Retinal pigment epithelial cell (primary cell): ENCODE results near the gene USP10.

Experiments
- DNase-seq: peaks from one replicate; pipeline ENCODE4 v3.0.0-alpha.2; 2010; ENCODE audit warnings: low read depth
- H3K4me3 ChIP-seq: 2 replicates; pipeline ENCODE4 v1.5.1; 2011; ENCODE audit warnings: mild to moderate bottlenecking, low read length, control low read depth, moderate library complexity
- CTCF ChIP-seq: conservative IDR thresholded peaks from 2 replicates; pipeline ENCODE4 v1.5.1; 2011; ENCODE audit warnings: low read depth, low read length, control low read depth, inconsistent platforms

The USP10 gene

DNA sequence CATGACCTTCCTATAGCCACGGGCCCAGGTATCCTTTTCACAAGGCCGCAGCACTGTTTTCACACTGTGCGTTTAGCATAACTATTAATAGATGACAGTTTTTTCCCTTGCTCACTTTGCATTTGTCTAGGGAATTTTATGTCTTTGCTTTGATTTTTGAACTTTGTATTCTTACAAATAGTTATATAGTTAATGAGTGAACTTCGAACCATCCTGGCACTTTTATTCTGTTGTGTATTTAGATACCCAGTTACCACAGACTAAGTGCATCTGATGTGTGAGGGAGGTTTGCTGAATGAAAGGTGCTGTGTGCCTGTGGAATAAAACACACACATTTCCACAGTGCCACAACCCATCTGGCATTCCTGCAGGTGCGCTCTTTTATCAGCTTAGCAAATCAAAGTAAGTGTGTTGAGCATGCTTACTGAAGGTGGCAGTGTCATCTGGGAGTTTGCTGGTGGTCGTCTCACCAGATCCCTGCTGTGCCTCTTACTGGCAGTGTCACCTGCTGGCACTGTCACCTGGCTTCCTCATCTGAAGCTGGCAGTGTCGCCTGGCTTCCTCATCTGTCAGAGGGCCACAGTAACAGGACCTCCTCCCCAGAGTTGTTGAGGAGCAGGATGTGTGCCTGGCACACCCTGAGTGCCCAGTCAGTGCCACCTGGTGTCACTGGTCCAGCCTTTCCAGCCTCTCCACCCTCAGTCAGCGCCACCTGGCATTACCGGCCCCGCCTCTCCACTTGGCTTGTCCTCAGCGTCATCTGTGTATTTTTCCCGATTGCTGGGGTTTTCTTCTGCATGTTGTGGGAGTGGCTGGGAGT lies 37.6 kb downstream of the USP10 start:
- DNase-seq, result no peak
- no peak for TF ChIP-seq CTCF
- H3K4me3 ChIP-seq, result no peak overlapping the region

DNA sequence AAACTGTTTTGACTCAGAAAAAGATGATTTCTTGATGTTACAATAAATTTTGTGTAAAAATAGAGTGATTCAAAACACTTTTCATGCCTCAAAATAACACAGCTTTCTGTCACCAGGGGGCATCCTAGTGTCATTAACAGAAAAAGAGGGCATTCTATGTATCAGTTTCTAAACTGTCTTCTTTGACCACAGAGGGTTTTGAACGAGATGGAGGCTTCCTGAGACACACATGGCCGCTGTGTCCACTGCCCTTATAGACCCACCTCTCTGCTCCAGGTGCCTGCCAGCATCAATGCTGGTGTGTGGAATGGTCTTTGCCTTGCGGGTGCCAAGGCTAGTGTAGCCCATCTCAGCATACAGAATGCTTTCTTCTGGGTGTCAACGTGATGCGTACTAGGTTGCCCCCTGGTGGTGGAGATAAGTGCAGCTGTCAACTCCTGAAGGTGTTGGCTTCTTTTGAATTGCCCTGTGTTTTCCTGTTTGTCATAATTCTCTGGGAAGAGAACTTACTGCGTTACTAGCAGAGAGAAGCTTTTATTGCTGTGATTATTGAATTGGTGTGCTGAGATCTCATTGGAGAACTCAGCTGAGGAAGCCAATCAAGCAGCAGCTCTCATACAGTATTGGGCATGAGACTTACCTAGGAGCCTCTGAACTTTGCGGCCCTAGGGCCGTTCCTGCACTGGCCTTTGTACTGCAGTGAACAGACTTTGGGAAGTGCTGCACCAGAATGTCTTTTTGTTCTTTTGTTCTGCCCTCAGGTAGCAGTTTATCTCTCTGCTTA lies 38.6 kb downstream of the USP10 start:
- no peak overlapping the region for H3K4me3 ChIP-seq
- peak; percentile 92 for TF ChIP-seq CTCF
- no peak for DNase-seq

DNA sequence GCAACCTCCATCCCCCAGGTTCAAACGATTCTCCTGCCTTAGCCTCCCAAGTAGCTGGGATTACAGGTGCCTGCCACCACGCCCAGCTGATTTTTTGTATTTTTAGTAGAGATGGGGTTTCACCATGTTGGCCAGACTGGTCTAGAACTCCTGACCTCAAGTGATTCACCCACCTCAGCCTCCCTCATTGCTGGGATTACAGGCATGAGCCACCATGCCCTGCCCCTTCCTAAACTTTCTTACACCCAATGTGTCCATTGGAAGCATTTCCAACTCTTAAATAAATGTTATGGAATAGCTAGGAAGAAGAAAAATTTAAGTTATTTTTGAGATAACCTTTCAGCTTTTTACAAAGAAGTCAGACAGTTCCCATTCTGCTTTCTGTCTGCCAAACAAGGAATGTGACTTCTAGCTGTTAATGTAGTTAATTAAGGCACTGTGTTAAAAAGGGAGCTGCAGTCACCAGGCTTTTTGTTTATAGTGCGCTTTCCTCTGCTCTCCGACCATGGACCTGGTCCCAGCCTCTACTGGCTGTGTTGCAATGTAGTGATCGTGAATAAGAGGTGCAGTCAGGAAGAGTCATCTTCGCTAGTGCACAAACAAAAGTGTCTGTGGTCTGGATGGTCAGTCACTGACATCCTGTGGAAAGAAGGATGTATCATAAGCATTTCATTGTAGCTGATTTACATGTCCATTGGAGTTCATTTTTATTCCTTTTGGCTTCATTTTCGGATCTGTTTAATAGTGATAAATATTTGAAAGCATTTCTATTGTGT lies 39.7 kb downstream of the USP10 start:
- no peak overlapping the region for H3K4me3 ChIP-seq
- no peak for TF ChIP-seq CTCF
- DNase-seq, result no peak

DNA sequence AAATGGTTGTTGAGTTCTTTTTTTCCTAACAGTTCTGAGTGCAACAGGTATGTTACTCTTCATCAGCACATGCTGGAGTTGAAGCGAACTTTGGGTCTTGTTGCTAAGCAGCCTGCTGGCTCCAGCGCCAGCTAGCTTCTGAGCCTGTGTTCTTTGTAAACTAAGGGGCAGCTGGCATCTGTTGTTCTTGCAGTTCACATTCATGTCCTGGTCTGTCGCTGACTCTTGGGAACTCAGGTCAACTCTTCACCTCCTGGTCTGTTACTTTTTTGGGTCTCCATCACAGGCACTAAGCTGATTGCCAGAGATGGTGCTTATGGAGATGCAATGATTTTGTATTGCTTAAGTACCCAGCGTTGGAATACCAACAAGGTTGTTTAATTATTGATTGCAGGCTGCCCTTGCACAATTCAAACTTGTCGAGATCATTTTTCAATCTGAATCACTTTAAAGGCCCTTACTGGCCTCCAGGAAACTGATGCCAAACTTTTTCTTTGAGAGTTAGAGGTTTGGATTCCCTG lies 40.9 kb downstream of the USP10 start:
- no peak for DNase-seq
- no peak overlapping the region for H3K4me3 ChIP-seq
- TF ChIP-seq CTCF, result no peak

DNA sequence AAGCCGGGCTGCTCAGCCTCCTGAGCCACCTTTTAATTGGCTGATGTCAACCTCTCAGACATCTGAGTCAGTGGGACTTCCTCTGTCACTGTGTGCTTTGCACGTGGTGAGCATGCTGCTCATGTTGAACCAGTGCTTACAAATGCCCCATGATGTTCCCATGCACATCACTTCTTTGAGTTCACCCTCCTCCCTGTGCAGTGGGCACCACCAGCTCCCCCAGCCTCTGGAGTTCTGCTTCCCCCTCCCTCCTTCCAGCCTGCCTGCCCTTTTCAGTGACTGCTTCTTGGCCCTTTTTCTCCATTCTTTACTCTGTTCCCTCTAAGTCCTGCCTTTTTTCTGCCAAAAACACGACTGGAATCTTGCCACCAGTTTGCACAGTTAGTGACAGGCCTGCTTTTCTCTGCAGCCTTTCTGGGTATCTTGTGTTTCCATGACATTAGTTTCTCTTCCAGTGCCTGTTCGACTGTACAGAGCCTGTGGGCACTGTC lies 41.6 kb downstream of the USP10 start:
- TF ChIP-seq CTCF, result no peak
- DNase-seq, result no peak
- H3K4me3 ChIP-seq, result no peak overlapping the region

GRCh38 chr16:84742641-84743092 lies 42.9 kb downstream of the USP10 start:
- H3K4me3 ChIP-seq, result no peak overlapping the region
- no peak for TF ChIP-seq CTCF
- DNase-seq, result no peak
